Sigmoid colon (tissue), 7 donors: ENCODE data around the gene HIRIP3. TPM values are rescaled to one million over a fixed set of nuclear protein-coding genes. Genes with fewer than 3 reads are reported as not detected.

ENCODE experiments used
- DNase-seq: peaks from one replicate; pipeline ENCODE4 v3.0.0-alpha.2; 2019
- H3K27ac ChIP-seq, 4 donors: fragments of 200-600 bp; sonication (generic); one replicate each; pipeline ENCODE4 v1.5.1; 2016 to 2019; ENCODE audit warnings: mild to moderate bottlenecking in 1 of 4
- H3K27me3 ChIP-seq, 3 donors: fragments of 200-600 bp; sonication (generic); one replicate each; pipeline ENCODE4 v1.5.1; 2019; ENCODE audit warnings: mild to moderate bottlenecking in 1 of 3
- H3K36me3 ChIP-seq, 4 donors: fragments of 200-600 bp; sonication (generic); one replicate each; pipeline ENCODE4 v1.5.1; 2016 to 2019
- H3K4me1 ChIP-seq, 4 donors: fragments of 200-600 bp; sonication (generic); one replicate each; pipeline ENCODE4 v1.5.1; 2017 to 2019
- H3K4me3 ChIP-seq, 4 donors: fragments of 200-600 bp; sonication (generic); one replicate each; pipeline ENCODE4 v1.5.1; 2017 to 2019; ENCODE audit warnings: mild to moderate bottlenecking in 2 of 4, moderate library complexity in 1 of 4
- H3K9me3 ChIP-seq, 4 donors: fragments of 200-600 bp in 3 of 4; sonication (generic) in 3 of 4; one replicate each; pipeline versions ENCODE4 v1.5.1 to v1.6.1; 2013 to 2019
- CTCF ChIP-seq, 4 experiments: fragments of 450-650 bp in 3 of 4; fragments of 200-600 bp in 1 of 4; IDR thresholded peaks; one replicate each; pipeline ENCODE4 v1.5.1; 2016 to 2019; ENCODE audit warnings: antibody characterized with exemption in 4 of 4, mild to moderate bottlenecking in 3 of 4, moderate library complexity in 2 of 4
- EP300 ChIP-seq, 4 donors: sonication (generic); formaldehyde crosslinking; IDR thresholded peaks; one replicate each; pipeline ENCODE4 v1.6.1; 2017; ENCODE audit warnings: antibody characterized with exemption in 4 of 4
- POLR2A ChIP-seq, 2 donors: fragments of 450-650 bp; IDR thresholded peaks; one replicate each; pipeline ENCODE4 v1.6.1; 2016; ENCODE audit warnings: antibody characterized with exemption in 2 of 2, mild to moderate bottlenecking in 2 of 2, moderate library complexity in 2 of 2
- POLR2AphosphoS5 ChIP-seq, 4 donors: sonication (generic); formaldehyde crosslinking; IDR thresholded peaks; one replicate each; pipeline ENCODE4 v1.6.1; 2017; ENCODE audit warnings: antibody characterized with exemption in 4 of 4
- WGBS, 2 donors: extraction: QIAGEN DNeasy Blood & Tissue Kit; methylation state at CpG; one replicate each; pipeline ENCODE4 v1.1.7; 2013; 5-methylcytosine and 5-hydroxymethylcytosine counted together
- intact Hi-C: fragments of 100-400 bp; cut with DNase I; formaldehyde crosslinking; loops from one replicate; pipeline ENCODE4 v1.15.1; 2023
- polyA plus RNA-seq, 3 donors: library from polyadenylated mRNA; stranded (reverse); fragments of 200-250 nt; gene quantifications; one replicate each; pipeline ENCODE4 v1.2.3, GENCODE V29; 2013
- total RNA-seq, 4 donors: library from RNA; depleted of rRNA; stranded (reverse); fragments of >200 nt; gene quantifications; one replicate each; pipeline ENCODE4 v1.1.0, GENCODE V29; 2016
- donor health status: healthy with polysubstance abuse.
- donor health status: Bipolar disorder and iron deficiency.
- donor health status: healthy.

The HIRIP3 gene
- total and polyA plus RNA-seq, 7 donors, result 9.0 to 22.7 (median 15.8) TPM

GRCh38 chr16:30005341-30006094 lies 10.1 kb upstream of the HIRIP3 start:
- DNase-seq, result no peak
- intact Hi-C loops, result no loop called here
- Histone ChIP-seq H3K9me3 (no peaks in the 10 kb centered on the region), H3K4me3 (peak overlapping the region in 1 of 4 donors; percentile 9), H3K36me3 (peaks cover 0 to 25% (median 4%) of the 10 kb centered on the region in 4 donors), H3K4me1 (peaks cover 0 to 15% (median 14%) of the 10 kb centered on the region in 4 donors), H3K27me3 (peaks cover 8 to 23% (median 17%) of the 10 kb centered on the region in 3 donors), H3K27ac (no peak overlapping the region)
- TF ChIP-seq POLR2AphosphoS5 (IDR thresholded peaks at IDR 0.05) (no peak), CTCF (IDR thresholded peaks at IDR 0.05) (peak; percentile 57 to 86 (median 72))
- 39 to 62% methylated on average over 35 of the region's 35 CpGs for WGBS, 2 donors

GRCh38 chr16:30004811-30005242 lies 9.4 kb upstream of the HIRIP3 start:
- WGBS, 2 donors, result 26 to 28% methylated on average over 11 of the region's 11 CpGs
- H3K36me3 ChIP-seq, result peaks cover 0 to 32% (median 7%) of the 10 kb centered on the region in 4 donors
- DNase-seq, result no peak
- no peaks in the 10 kb centered on the region for H3K9me3 ChIP-seq
- peaks cover 0 to 9% (median 7%) of the 10 kb centered on the region in 4 donors for H3K4me1 ChIP-seq
- no peak overlapping the region for H3K4me3 ChIP-seq
- TF ChIP-seq CTCF (IDR thresholded peaks at IDR 0.05) (no peak), POLR2AphosphoS5 (IDR thresholded peaks at IDR 0.05) (no peak), EP300 (IDR thresholded peaks at IDR 0.05) (no peak), POLR2A (IDR thresholded peaks at IDR 0.05) (no peak)
- intact Hi-C loops, result no loop called here
- peaks cover under 1 to 16% (median 10%) of the 10 kb centered on the region in 3 donors for H3K27me3 ChIP-seq
- no peak overlapping the region for H3K27ac ChIP-seq

DNA sequence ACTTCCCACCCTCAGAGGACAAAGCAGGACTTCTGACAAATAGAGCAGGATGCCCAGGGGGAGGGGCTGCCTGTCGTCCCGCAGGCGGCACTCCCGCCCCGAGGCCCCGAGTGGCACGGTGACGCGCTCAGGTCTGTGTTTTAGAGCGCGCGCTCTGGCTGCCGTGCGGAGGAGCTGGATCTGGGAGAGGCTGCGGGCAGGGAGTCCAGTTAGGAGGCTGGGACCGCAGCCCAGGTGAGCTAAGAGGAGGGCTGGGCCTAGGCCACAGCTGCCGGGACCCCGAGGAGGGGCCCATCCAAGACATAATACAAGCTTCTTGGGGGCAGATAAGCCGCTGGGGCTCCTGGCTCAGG lies 9.0 kb upstream of the HIRIP3 start:
- Histone ChIP-seq H3K4me3 (no peak overlapping the region), H3K36me3 (peaks cover 0 to 36% (median 7%) of the 10 kb centered on the region in 4 donors), H3K27ac (no peak overlapping the region), H3K4me1 (peaks cover 0 to 9% (median 6%) of the 10 kb centered on the region in 4 donors), H3K9me3 (no peaks in the 10 kb centered on the region), H3K27me3 (peaks cover 0 to 12% (median 6%) of the 10 kb centered on the region in 3 donors)
- no peak for DNase-seq
- TF ChIP-seq POLR2AphosphoS5 (IDR thresholded peaks at IDR 0.05), result no peak
- TF ChIP-seq CTCF (IDR thresholded peaks at IDR 0.05), result no peak
- TF ChIP-seq EP300 (IDR thresholded peaks at IDR 0.05), result no peak
- TF ChIP-seq POLR2A (IDR thresholded peaks at IDR 0.05), result no peak
- intact Hi-C loops, result no loop called here
- 61 to 69% methylated on average over 19 of the region's 19 CpGs for WGBS, 2 donors

DNA sequence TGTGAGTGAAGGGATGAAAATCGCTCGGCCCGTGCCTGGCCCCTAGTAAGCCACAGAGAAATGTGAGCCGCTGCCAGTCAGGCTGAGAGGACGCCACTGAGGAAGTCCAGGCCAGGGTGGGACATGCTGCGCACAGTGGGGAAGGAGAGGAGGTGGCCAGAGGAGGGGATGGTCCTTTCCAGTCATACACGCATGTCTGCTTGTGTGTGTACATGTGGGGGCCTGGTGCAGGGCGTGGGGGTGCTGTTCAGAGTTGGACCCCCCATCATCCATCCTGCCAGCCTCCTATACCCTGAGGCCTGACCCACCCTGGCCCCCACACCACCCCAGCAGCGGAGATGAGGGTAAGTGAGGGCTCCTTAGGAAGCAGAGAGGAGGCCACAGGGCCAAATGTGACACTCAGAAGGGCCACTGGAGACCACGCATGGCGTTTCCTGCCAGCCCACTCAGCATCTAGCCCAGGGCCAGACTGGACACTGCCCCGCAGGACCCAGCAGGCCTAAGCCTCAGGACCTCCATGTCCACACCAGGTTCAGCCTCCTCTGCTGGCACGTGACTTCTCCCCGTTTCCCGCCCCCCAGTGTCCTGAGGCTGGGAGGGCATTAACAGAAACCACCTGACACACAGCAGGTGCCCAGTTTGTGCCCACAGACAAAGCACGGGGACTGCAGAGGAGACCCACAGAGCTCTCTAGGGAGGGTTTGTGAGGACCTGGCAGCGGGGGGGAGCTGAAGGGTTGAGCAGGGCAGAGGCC lies 8.4 kb upstream of the HIRIP3 start:
- Histone ChIP-seq H3K4me3 (no peak overlapping the region), H3K36me3 (peaks cover 0 to 41% (median 7%) of the 10 kb centered on the region in 4 donors), H3K9me3 (no peaks in the 10 kb centered on the region), H3K27me3 (peaks cover 0 to 6% (median under 1%) of the 10 kb centered on the region in 3 donors), H3K27ac (no peak overlapping the region), H3K4me1 (peaks cover 0 to 9% (median 6%) of the 10 kb centered on the region in 4 donors)
- no peak for DNase-seq
- TF ChIP-seq CTCF (IDR thresholded peaks at IDR 0.05), result no peak
- no peak for TF ChIP-seq POLR2A (IDR thresholded peaks at IDR 0.05)
- no peak for TF ChIP-seq POLR2AphosphoS5 (IDR thresholded peaks at IDR 0.05)
- TF ChIP-seq EP300 (IDR thresholded peaks at IDR 0.05), result no peak
- intact Hi-C loops, result no loop called here
- WGBS, 2 donors, result 86 to 88% methylated on average over 17 of the region's 17 CpGs
